ENCODE measurements around the gene LDLRAD4. TPM values are rescaled to one million over a fixed set of nuclear protein-coding genes. Genes with fewer than 3 reads are reported as not detected.

The LDLRAD4 gene
- polyA plus RNA-seq, 1 experiment = not detected

GRCh38 chr18:13198701-13199100, 19.9 kb upstream of the LDLRAD4 start:
- ChIA-PET CTCF (no interaction called here), POLR2A (no interaction called here)

DNA sequence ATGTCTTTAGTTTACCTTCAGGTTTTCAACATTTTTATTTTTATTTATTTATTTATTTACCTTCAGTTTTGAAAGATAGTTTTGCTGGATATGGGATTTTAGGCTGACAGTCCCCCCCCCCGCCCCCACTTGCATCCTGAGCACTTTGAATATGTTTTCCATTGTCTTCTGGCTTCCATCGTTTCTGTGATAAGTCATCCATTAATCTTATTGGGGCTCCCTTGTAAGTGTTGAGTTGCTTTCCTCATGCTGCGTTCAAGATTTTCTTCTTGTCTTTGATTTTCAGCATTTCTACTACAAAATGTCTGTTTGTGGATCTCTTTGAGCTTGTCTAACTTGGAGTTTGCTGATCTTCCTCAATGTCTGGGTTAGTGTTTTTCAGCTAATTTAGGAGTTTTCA, 19.4 kb upstream of the LDLRAD4 start:
- TF ChIP-seq CTCF (IDR thresholded peaks at IDR 0.05; ENCODE audit: low read depth, low read length) = no peak
- Histone ChIP-seq H3K27me3 (ENCODE audit: control insufficient read depth, insufficient read depth, low read length) (no peaks in the 10 kb centered on the region), H3K27ac (ENCODE audit: low read depth, low read length) (no peak overlapping the region), H3K9me3 (ENCODE audit: control insufficient read depth, insufficient read depth, low read length) (peaks cover 3% of the 10 kb centered on the region; the same call in 1 of the 2 replicates), H3K4me3 (ENCODE audit: low read depth, low read length) (no peak overlapping the region)
- ChIA-PET CTCF (interaction anchor here (1.1 kb wide), 1 partner anchor 40 kb away, joined by 4 read pairs; no protein-coding TSS in a partner anchor), POLR2A (no interaction called here)
- no peak for DNase-seq (ENCODE audit: low read depth, low spot score)

More at GRCh38 chr18:13198701-13199100, 19.9 kb upstream of the LDLRAD4 start:
- Histone ChIP-seq H3K27ac (ENCODE audit: low read depth, low read length) (no peak overlapping the region), H3K9me3 (ENCODE audit: control insufficient read depth, insufficient read depth, low read length) (peaks cover 3% of the 10 kb centered on the region; the same call in 1 of the 2 replicates), H3K27me3 (ENCODE audit: control insufficient read depth, insufficient read depth, low read length) (no peaks in the 10 kb centered on the region), H3K4me3 (ENCODE audit: low read depth, low read length) (no peak overlapping the region)
- no peak for TF ChIP-seq CTCF (IDR thresholded peaks at IDR 0.05; ENCODE audit: low read depth, low read length)
- no peak for DNase-seq (ENCODE audit: low read depth, low spot score)

DNA sequence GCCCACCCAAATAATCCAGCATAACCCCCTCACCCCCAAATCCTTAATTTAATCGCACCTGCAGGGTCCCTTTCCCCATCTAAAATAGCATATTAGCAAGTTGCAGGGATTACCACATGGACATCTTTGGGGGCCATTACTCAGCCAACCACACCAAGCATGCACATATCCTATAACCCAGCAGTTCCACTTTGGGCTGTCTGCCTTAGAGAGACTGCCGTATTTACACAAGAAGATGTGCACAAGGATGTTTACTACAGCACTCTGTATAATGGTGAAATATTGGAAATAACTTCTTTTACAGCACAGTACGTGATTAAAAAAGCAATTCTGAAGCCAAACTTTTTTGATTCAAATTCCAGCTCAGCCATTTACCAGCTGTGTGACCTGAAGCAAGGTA, 17.3 kb upstream of the LDLRAD4 start:
- H3K27ac ChIP-seq (ENCODE audit: low read depth, low read length) = no peak overlapping the region
- no peak for DNase-seq (ENCODE audit: low read depth, low spot score)
- ChIA-PET POLR2A (no interaction called here), CTCF (interaction anchor here (1.3 kb wide), 1 partner anchor 15 kb away, joined by 3 read pairs; no protein-coding TSS in a partner anchor)
- H3K27me3 ChIP-seq (ENCODE audit: control insufficient read depth, insufficient read depth, low read length) = no peaks in the 10 kb centered on the region
- peaks cover 3% of the 10 kb centered on the region; the same call in 1 of the 2 replicates for H3K9me3 ChIP-seq (ENCODE audit: control insufficient read depth, insufficient read depth, low read length)
- no peak for TF ChIP-seq CTCF (IDR thresholded peaks at IDR 0.05; ENCODE audit: low read depth, low read length)
- no peak overlapping the region for H3K4me3 ChIP-seq (ENCODE audit: low read depth, low read length)

DNA sequence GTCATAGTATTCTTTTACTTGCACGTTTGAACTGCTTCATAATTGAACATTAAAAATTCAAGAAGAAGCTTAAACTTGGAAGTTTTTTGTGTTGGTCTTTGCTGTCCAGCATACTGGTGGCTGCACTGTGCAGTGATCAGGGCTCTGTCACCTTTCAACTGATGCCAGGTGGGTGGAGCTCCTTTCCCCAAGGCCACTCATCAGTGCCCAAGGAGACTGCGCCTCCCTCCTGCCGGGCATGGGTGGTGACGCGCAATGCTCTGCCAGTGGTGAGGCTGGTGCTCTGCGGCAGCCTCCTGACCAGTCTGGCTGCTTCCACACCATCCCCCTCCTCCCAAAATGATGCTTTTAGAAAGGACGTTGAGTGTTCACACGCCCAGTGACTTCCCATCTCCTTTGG, 16.0 kb upstream of the LDLRAD4 start:
- CTCF ChIA-PET = no interaction called here
- POLR2A ChIA-PET = no interaction called here
- TF ChIP-seq CTCF (IDR thresholded peaks at IDR 0.05; ENCODE audit: low read depth, low read length) = no peak
- H3K4me3 ChIP-seq (ENCODE audit: low read depth, low read length) = no peak overlapping the region
- H3K9me3 ChIP-seq (ENCODE audit: control insufficient read depth, insufficient read depth, low read length) = peaks cover 3% of the 10 kb centered on the region; the same call in 1 of the 2 replicates
- no peak for DNase-seq (ENCODE audit: low read depth, low spot score)
- no peak overlapping the region for H3K27ac ChIP-seq (ENCODE audit: low read depth, low read length)
- H3K27me3 ChIP-seq (ENCODE audit: control insufficient read depth, insufficient read depth, low read length) = peaks cover 8% of the 10 kb centered on the region

DNA sequence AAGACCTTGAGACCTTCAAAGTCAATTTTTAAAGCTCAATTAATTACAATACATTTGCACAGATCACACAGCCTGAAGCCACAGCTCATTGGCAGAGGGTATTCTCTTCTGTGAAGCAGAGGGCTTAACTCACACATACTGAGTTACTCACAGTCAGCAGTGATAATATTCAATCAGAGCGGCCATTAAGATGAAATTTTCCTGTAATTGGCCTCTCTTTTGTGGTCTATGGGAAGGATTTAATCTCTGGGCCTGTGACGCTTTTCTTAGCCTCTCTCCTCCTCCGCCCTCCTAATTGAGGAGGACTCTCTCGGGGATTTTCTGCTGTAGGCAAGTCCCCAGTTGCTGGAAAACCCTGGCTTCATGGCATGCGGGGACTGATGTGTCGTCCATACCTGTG, 12.3 kb upstream of the LDLRAD4 start:
- Histone ChIP-seq H3K27ac (ENCODE audit: low read depth, low read length) (no peak overlapping the region), H3K9me3 (ENCODE audit: control insufficient read depth, insufficient read depth, low read length) (no peaks in the 10 kb centered on the region), H3K4me3 (ENCODE audit: low read depth, low read length) (no peak overlapping the region), H3K27me3 (ENCODE audit: control insufficient read depth, insufficient read depth, low read length) (peaks cover 14% of the 10 kb centered on the region)
- DNase-seq (ENCODE audit: low read depth, low spot score) = no peak
- CTCF ChIA-PET = no interaction called here
- TF ChIP-seq CTCF (IDR thresholded peaks at IDR 0.05; ENCODE audit: low read depth, low read length) = no peak
- POLR2A ChIA-PET = no interaction called here
